PC-9 (cell line): Measurements from ENCODE around the gene GGCT.
"Not testable (repeated sequence)": the region's sequence is repeated elsewhere in the genome, so short reads cannot be mapped to it uniquely, and the experiment has no call there.

Experiments
- CTCF ChIP-seq: fragments of 200-600 bp; sonication (generic); conservative IDR thresholded peaks from 2 replicates; pipeline ENCODE4 v1.6.1; 2017; ENCODE audit warnings: mixed run types, antibody characterized with exemption, mild to moderate bottlenecking, moderate library complexity
- EZH2 ChIP-seq: fragments of 200-600 bp; sonication (generic); IDR thresholded peaks from 2 replicates; pipeline ENCODE4 v1.8.0; 2017; ENCODE audit warnings: antibody characterized with exemption, low read depth

- not testable (repeated sequence) for TF ChIP-seq CTCF, EZH2
Measured at GRCh38 chr7:30507346-30507900, 2.8 kb upstream of the GGCT start.
